GM12878 (cell line): ENCODE data around the gene MEN1. TPM values are rescaled to one million over a fixed set of nuclear protein-coding genes. Genes with fewer than 3 reads are reported as not detected.
A peak's percentile ranks its signal among the peaks of the same experiment; 100 is the strongest.

Source experiments
- E2F8 ChIP-seq: fragments of 450-650 bp; IDR thresholded peaks from 2 replicates; pipeline ENCODE4 v1.6.1; 2018; ENCODE audit warnings: mild to moderate bottlenecking, low read depth, moderate library complexity; ENCODE audit not compliant: partially characterized antibody
- HDGF ChIP-seq: fragments of 450-650 bp; IDR thresholded peaks from 2 replicates; pipeline ENCODE4 v1.6.1; 2016; ENCODE audit warnings: antibody characterized with exemption
- IKZF1 ChIP-seq: fragments of 450-650 bp; conservative IDR thresholded peaks from 2 replicates; pipeline ENCODE4 v1.6.1; 2017; ENCODE audit warnings: antibody characterized with exemption, mild to moderate bottlenecking
- IRF3 ChIP-seq: fragments of 450-650 bp; IDR thresholded peaks from 2 replicates; pipeline ENCODE4 v1.6.1; 2014; ENCODE audit warnings: mild to moderate bottlenecking
- MTA2 ChIP-seq: fragments of 450-650 bp; IDR thresholded peaks from 2 replicates; pipeline ENCODE4 v1.6.1; 2016; ENCODE audit warnings: low read depth, mild to moderate bottlenecking, moderate library complexity
- PAX5 ChIP-seq: IDR thresholded peaks from 2 replicates; pipeline ENCODE4 v1.6.1; 2011; ENCODE audit warnings: low read depth, low read length, borderline replicate concordance
- POLR2A ChIP-seq: IDR thresholded peaks from 2 replicates; pipeline ENCODE4 v1.6.1; 2011; ENCODE audit warnings: low read depth, mild to moderate bottlenecking, low read length
- RB1 ChIP-seq: fragments of 450-650 bp; formaldehyde crosslinking; IDR thresholded peaks from 2 replicates; pipeline ENCODE4 v1.6.1; 2017; ENCODE audit warnings: mild to moderate bottlenecking, borderline replicate concordance
- RCOR1 ChIP-seq: conservative IDR thresholded peaks from 2 replicates; pipeline ENCODE4 v1.6.1; 2012; ENCODE audit warnings: low read depth, low read length, improper control_type of control experiment
- SMAD5 ChIP-seq: IDR thresholded peaks from 2 replicates; pipeline ENCODE4 v1.6.1; 2016; ENCODE audit warnings: antibody characterized with exemption, low read depth
- ZNF207 ChIP-seq: fragments of 450-650 bp; IDR thresholded peaks from 2 replicates; pipeline ENCODE4 v1.6.1; 2014; ENCODE audit warnings: antibody characterized with exemption, mild to moderate bottlenecking, borderline replicate concordance
- polyA plus RNA-seq, 11 experiments: library from polyadenylated mRNA; depleted of rRNA in 4 of 11; unstranded in 6 of 11; stranded (reverse) in 5 of 11; fragments of >200 nt; fragmentation: Nextera tagmentation in 4 of 11; fragmentation: Illumina TruSeq in 1 of 11; extraction: Ambion mirVana in 4 of 11; extraction: Trizol in 1 of 11; gene quantifications; 1 replicate in 1 of 11; 2 replicates in 10 of 11; pipeline versions ENCODE4 v1.2.1 to v1.2.3, GENCODE V29; 2011 to 2016; ENCODE audit warnings: inconsistent platforms in 2 of 11, missing spikeins in 2 of 11, low read depth in 1 of 11
- total RNA-seq, 4 experiments: library from RNA; depleted of rRNA in 3 of 4; stranded (reverse); fragments of >200 nt in 3 of 4; fragmentation: Illumina TruSeq in 1 of 4; extraction: Trizol in 1 of 4; gene quantifications; 2 replicates each; pipeline versions ENCODE4 v1.2.1 to v1.2.3, GENCODE V29; 2013 to 2021
- TF ChIP-seq, protein P1 (sequence below), 3 experiments: IDR thresholded peaks in 2 of 3; conservative IDR thresholded peaks in 1 of 3; 2 replicates each; pipeline ENCODE4 v1.5.1; 2011; ENCODE audit warnings: low read depth in 3 of 3, low read length in 3 of 3, mild to moderate bottlenecking in 3 of 3, control low read depth in 2 of 3, moderate library complexity in 2 of 3, inconsistent platforms in 1 of 3, mixed read lengths in 1 of 3; ENCODE audit not compliant: control insufficient read depth in 2 of 3, insufficient read depth in 1 of 3; ENCODE audit errors: extremely low read depth in 1 of 3
- TF ChIP-seq, protein P2 (sequence below): fragments of 450-650 bp; IDR thresholded peaks from 2 replicates; pipeline ENCODE4 v1.6.1; 2017; ENCODE audit warnings: mild to moderate bottlenecking

The MEN1 gene
- total and polyA plus RNA-seq, 10 of the 15 experiments (the other 5 are each of a cell fraction or from before 2014, with no cell fraction given), result 2.5 to 39.7 (median 20.7) TPM

GRCh38 chr11:64850979-64851567, 40.7 kb upstream of the MEN1 start (continued):
- TF ChIP-seq, protein P1, sequence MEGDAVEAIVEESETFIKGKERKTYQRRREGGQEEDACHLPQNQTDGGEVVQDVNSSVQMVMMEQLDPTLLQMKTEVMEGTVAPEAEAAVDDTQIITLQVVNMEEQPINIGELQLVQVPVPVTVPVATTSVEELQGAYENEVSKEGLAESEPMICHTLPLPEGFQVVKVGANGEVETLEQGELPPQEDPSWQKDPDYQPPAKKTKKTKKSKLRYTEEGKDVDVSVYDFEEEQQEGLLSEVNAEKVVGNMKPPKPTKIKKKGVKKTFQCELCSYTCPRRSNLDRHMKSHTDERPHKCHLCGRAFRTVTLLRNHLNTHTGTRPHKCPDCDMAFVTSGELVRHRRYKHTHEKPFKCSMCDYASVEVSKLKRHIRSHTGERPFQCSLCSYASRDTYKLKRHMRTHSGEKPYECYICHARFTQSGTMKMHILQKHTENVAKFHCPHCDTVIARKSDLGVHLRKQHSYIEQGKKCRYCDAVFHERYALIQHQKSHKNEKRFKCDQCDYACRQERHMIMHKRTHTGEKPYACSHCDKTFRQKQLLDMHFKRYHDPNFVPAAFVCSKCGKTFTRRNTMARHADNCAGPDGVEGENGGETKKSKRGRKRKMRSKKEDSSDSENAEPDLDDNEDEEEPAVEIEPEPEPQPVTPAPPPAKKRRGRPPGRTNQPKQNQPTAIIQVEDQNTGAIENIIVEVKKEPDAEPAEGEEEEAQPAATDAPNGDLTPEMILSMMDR (IDR thresholded peaks at IDR 0.05 in 2 of 3, conservative IDR thresholded peaks at IDR 0.05 in 1 of 3; ENCODE audit: control insufficient read depth in 2 of 3, extremely low read depth in 1 of 3, insufficient read depth in 1 of 3, low read depth in 3 of 3, low read length in 3 of 3), result peak; percentile 32 to 42 (median 37); a peak in 4 of 6 replicates
- TF ChIP-seq PAX5 (peak; percentile 87; the same call in 1 of the 2 replicates), IRF3 (no peak), MTA2 (peak; percentile 84), IKZF1 (peak; percentile 98), SMAD5 (no peak), E2F8 (peak; percentile 18), HDGF (peak; percentile 69; the same call in 1 of the 2 replicates), ZNF207 (peak; percentile 72; the same call in 1 of the 2 replicates), RB1 (peak; percentile 56; the same call in 1 of the 2 replicates), RCOR1 (0 out of 2 replicates have a peak, but pooled peaks have one; percentile 30), POLR2A (peak; percentile 74)
- TF ChIP-seq, protein P2, sequence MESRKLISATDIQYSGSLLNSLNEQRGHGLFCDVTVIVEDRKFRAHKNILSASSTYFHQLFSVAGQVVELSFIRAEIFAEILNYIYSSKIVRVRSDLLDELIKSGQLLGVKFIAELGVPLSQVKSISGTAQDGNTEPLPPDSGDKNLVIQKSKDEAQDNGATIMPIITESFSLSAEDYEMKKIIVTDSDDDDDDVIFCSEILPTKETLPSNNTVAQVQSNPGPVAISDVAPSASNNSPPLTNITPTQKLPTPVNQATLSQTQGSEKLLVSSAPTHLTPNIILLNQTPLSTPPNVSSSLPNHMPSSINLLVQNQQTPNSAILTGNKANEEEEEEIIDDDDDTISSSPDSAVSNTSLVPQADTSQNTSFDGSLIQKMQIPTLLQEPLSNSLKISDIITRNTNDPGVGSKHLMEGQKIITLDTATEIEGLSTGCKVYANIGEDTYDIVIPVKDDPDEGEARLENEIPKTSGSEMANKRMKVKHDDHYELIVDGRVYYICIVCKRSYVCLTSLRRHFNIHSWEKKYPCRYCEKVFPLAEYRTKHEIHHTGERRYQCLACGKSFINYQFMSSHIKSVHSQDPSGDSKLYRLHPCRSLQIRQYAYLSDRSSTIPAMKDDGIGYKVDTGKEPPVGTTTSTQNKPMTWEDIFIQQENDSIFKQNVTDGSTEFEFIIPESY, result no peak
